Stimulated activated naive CD8-positive, alpha-beta T cell treated with anti-CD3 and anti-CD28 coated beads, Interleukin-15, Interleukin-2, amounts not matched to agents 100 ng/mL and 50 ng/mL, for 24 hours (primary cell): ENCODE results near the gene MINAR1.

Experiments
- H3K27ac Mint-ChIP-seq: one replicate; pipeline ENCODE4 v1.8.0; 2021; ENCODE audit warnings: mild to moderate bottlenecking, mixed read lengths
- H3K27me3 Mint-ChIP-seq: one replicate; pipeline ENCODE4 v1.8.0; 2021; ENCODE audit warnings: mixed read lengths
- H3K36me3 Mint-ChIP-seq: one replicate; pipeline ENCODE4 v1.8.0; 2021; ENCODE audit warnings: low read depth, mixed read lengths
- H3K4me1 Mint-ChIP-seq: one replicate; pipeline ENCODE4 v1.8.0; 2021; ENCODE audit warnings: low read depth, mixed read lengths
- H3K4me3 Mint-ChIP-seq: one replicate; pipeline ENCODE4 v1.8.0; 2021; ENCODE audit warnings: mild to moderate bottlenecking, mixed read lengths
- H3K9me3 Mint-ChIP-seq: one replicate; pipeline ENCODE4 v1.8.0; 2021; ENCODE audit warnings: mixed read lengths

The MINAR1 gene

GRCh38 chr15:79440355-79440908, 8.3 kb downstream of the MINAR1 start:
- H3K27ac Mint-ChIP-seq: no peak overlapping the region
- peaks cover 3% of the 10 kb centered on the region for H3K36me3 Mint-ChIP-seq
- peaks cover 4% of the 10 kb centered on the region for H3K9me3 Mint-ChIP-seq
- H3K27me3 Mint-ChIP-seq: peaks cover 2% of the 10 kb centered on the region
- H3K4me3 Mint-ChIP-seq: no peak overlapping the region
- no peaks in the 10 kb centered on the region for H3K4me1 Mint-ChIP-seq

GRCh38 chr15:79442911-79443310, 10.8 kb downstream of the MINAR1 start:
- Mint-ChIP-seq H3K27me3 (peaks cover 4% of the 10 kb centered on the region), H3K9me3 (peaks cover 5% of the 10 kb centered on the region)

GRCh38 chr15:79447060-79447459, 14.9 kb downstream of the MINAR1 start:
- Mint-ChIP-seq H3K4me1 (no peaks in the 10 kb centered on the region), H3K27ac (no peak overlapping the region), H3K36me3 (no peaks in the 10 kb centered on the region), H3K9me3 (peaks cover 5% of the 10 kb centered on the region), H3K27me3 (peaks cover 12% of the 10 kb centered on the region), H3K4me3 (no peak overlapping the region)

More at GRCh38 chr15:79442911-79443310, 10.8 kb downstream of the MINAR1 start:
- Mint-ChIP-seq H3K27ac (no peak overlapping the region), H3K4me3 (no peak overlapping the region), H3K4me1 (no peaks in the 10 kb centered on the region), H3K36me3 (no peaks in the 10 kb centered on the region)

GRCh38 chr15:79450648-79451047, 18.5 kb downstream of the MINAR1 start:
- Mint-ChIP-seq H3K27ac (no peak overlapping the region), H3K36me3 (no peaks in the 10 kb centered on the region), H3K4me3 (no peak overlapping the region), H3K4me1 (no peaks in the 10 kb centered on the region), H3K9me3 (peaks cover 5% of the 10 kb centered on the region), H3K27me3 (peaks cover 12% of the 10 kb centered on the region)

GRCh38 chr15:79451361-79451999, 19.3 kb downstream of the MINAR1 start:
- Mint-ChIP-seq H3K36me3 (no peaks in the 10 kb centered on the region), H3K9me3 (peaks cover 4% of the 10 kb centered on the region), H3K27ac (no peak overlapping the region), H3K4me1 (no peaks in the 10 kb centered on the region), H3K27me3 (peaks cover 12% of the 10 kb centered on the region), H3K4me3 (no peak overlapping the region)

GRCh38 chr15:79452244-79453051, 20.3 kb downstream of the MINAR1 start:
- no peaks in the 10 kb centered on the region for H3K36me3 Mint-ChIP-seq
- no peaks in the 10 kb centered on the region for H3K9me3 Mint-ChIP-seq
- peaks cover 8% of the 10 kb centered on the region for H3K27me3 Mint-ChIP-seq
- H3K4me3 Mint-ChIP-seq: no peak overlapping the region
- no peak overlapping the region for H3K27ac Mint-ChIP-seq
- H3K4me1 Mint-ChIP-seq: no peaks in the 10 kb centered on the region

- no peaks in the 10 kb centered on the region for H3K9me3 Mint-ChIP-seq
- no peak overlapping the region for H3K27ac Mint-ChIP-seq
- H3K36me3 Mint-ChIP-seq: no peaks in the 10 kb centered on the region
- peaks cover 7% of the 10 kb centered on the region for H3K27me3 Mint-ChIP-seq
- no peak overlapping the region for H3K4me3 Mint-ChIP-seq
- H3K4me1 Mint-ChIP-seq: no peaks in the 10 kb centered on the region
Measured at GRCh38 chr15:79453446-79453845, 21.3 kb downstream of the MINAR1 start.

- no peaks in the 10 kb centered on the region for H3K9me3 Mint-ChIP-seq
- H3K36me3 Mint-ChIP-seq: no peaks in the 10 kb centered on the region
Measured at GRCh38 chr15:79454063-79454462, 21.9 kb downstream of the MINAR1 start.

GRCh38 chr15:79455361-79455760, 23.2 kb downstream of the MINAR1 start:
- H3K27ac Mint-ChIP-seq: no peak overlapping the region
- no peaks in the 10 kb centered on the region for H3K9me3 Mint-ChIP-seq
- H3K36me3 Mint-ChIP-seq: no peaks in the 10 kb centered on the region
- H3K27me3 Mint-ChIP-seq: no peaks in the 10 kb centered on the region
- H3K4me3 Mint-ChIP-seq: no peak overlapping the region
- no peaks in the 10 kb centered on the region for H3K4me1 Mint-ChIP-seq

More at GRCh38 chr15:79454063-79454462, 21.9 kb downstream of the MINAR1 start:
- Mint-ChIP-seq H3K27ac (no peak overlapping the region), H3K27me3 (peaks cover 4% of the 10 kb centered on the region), H3K4me1 (no peaks in the 10 kb centered on the region), H3K4me3 (no peak overlapping the region)

- no peak overlapping the region for H3K4me3 Mint-ChIP-seq
- H3K9me3 Mint-ChIP-seq: no peaks in the 10 kb centered on the region
- no peak overlapping the region for H3K27ac Mint-ChIP-seq
- H3K27me3 Mint-ChIP-seq: no peaks in the 10 kb centered on the region
- no peaks in the 10 kb centered on the region for H3K36me3 Mint-ChIP-seq
- H3K4me1 Mint-ChIP-seq: no peaks in the 10 kb centered on the region
Measured at GRCh38 chr15:79455943-79456342, 23.8 kb downstream of the MINAR1 start.

- Mint-ChIP-seq H3K27me3 (no peaks in the 10 kb centered on the region), H3K9me3 (no peaks in the 10 kb centered on the region), H3K4me1 (no peaks in the 10 kb centered on the region), H3K4me3 (no peak overlapping the region), H3K27ac (no peak overlapping the region), H3K36me3 (no peaks in the 10 kb centered on the region)
Measured at GRCh38 chr15:79458491-79458890, 26.4 kb downstream of the MINAR1 start.

- Mint-ChIP-seq H3K9me3 (no peaks in the 10 kb centered on the region), H3K27ac (no peak overlapping the region), H3K4me1 (no peaks in the 10 kb centered on the region), H3K27me3 (no peaks in the 10 kb centered on the region), H3K4me3 (no peak overlapping the region), H3K36me3 (no peaks in the 10 kb centered on the region)
Measured at GRCh38 chr15:79459666-79460065, 27.5 kb downstream of the MINAR1 start.

- Mint-ChIP-seq H3K4me3 (no peak overlapping the region), H3K27me3 (no peaks in the 10 kb centered on the region), H3K4me1 (no peaks in the 10 kb centered on the region), H3K9me3 (no peaks in the 10 kb centered on the region), H3K27ac (no peak overlapping the region), H3K36me3 (no peaks in the 10 kb centered on the region)
Measured at GRCh38 chr15:79463043-79463780, 31.1 kb downstream of the MINAR1 start.

GRCh38 chr15:79463781-79464270, 31.7 kb downstream of the MINAR1 start:
- Mint-ChIP-seq H3K27me3 (no peaks in the 10 kb centered on the region), H3K27ac (no peak overlapping the region), H3K4me3 (no peak overlapping the region), H3K9me3 (no peaks in the 10 kb centered on the region), H3K36me3 (no peaks in the 10 kb centered on the region), H3K4me1 (no peaks in the 10 kb centered on the region)

GRCh38 chr15:79466488-79466887, 34.4 kb downstream of the MINAR1 start:
- H3K27me3 Mint-ChIP-seq: no peaks in the 10 kb centered on the region
- H3K4me3 Mint-ChIP-seq: no peak overlapping the region
- no peaks in the 10 kb centered on the region for H3K4me1 Mint-ChIP-seq
- H3K9me3 Mint-ChIP-seq: no peaks in the 10 kb centered on the region
- no peaks in the 10 kb centered on the region for H3K36me3 Mint-ChIP-seq
- H3K27ac Mint-ChIP-seq: no peak overlapping the region
